ENCODE measurements around the gene KLK3.

Gene KLK3

DNA sequence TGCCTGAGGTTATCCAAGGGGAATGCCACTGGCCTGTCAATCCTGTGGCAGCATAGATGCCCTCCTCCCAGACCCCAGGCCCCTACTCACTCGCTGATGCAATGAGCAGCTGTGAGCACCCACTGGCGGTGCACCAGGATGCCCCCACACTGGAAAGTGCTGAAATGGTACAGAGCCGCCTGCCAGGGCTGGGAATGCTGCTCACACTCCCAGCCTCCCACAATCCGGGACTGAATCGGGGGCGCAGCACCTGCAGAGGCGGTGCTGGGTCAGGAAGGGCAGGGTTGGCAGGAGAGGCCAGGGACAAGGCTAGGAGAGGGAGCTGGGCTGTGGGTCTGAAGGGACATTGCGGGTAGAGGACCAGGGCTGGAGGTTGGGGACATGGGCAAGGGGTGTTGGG lies 33.1 kb upstream of the KLK3 start:
- WGBS, 2 donors (ENCODE audit: extremely low coverage in 2 of 2, insufficient read length in 2 of 2, insufficient replicate concordance in 1 of 2) = no CpG with 5 or more reads among the region's 8 CpGs
- no peaks in the 10 kb centered on the region for H3K36me3 ChIP-seq (replicated peaks in 1 of 2; ENCODE audit: control insufficient read depth in 2 of 2, insufficient read depth in 2 of 2, low read length in 2 of 2)

DNA sequence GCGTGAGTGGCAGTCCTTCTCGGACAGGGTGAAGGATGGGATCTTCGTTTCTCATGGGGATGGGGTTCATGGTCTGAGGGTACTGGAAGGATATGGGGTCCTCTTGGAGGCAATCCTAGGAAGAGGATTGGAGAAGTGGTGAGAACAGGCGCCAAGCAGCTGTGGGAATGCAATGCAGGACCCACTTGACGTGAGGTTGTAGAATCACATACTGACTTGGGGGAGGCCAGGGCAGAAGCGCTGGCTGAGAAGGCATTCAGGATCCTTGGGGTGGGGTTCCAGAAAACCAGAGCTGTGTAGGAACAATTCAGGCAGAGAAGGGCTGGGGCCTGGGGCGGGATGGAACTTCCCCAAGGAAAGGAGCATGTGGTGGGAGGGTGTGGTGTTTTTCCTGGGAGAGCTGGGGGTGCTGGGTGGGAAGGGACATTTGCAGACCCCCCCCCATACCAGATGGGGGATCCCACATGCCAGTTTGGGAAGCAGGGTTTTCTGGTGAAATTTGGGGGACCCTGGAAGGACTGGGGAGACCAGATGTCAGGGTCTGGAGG lies 32.0 kb upstream of the KLK3 start:
- Histone ChIP-seq H3K4me2 (ENCODE audit: insufficient read depth, low read length, poor library complexity, severe bottlenecking) (no peak overlapping the region), H3K4ac (ENCODE audit: low read length) (no peak overlapping the region), H3K27me3 (ENCODE audit: control insufficient read depth in 3 of 3, insufficient read depth in 3 of 3, low read depth in 1 of 3, low read length in 3 of 3) (peaks cover 10 to 68% (median 47%) of the 10 kb centered on the region in 3 experiments), H4K8ac (ENCODE audit: low read depth, low read length) (no peak overlapping the region), H3K79me1 (ENCODE audit: low read depth, low read length) (no peaks in the 10 kb centered on the region), H3K9ac (ENCODE audit: low read depth, low read length, poor library complexity) (no peak overlapping the region), H2BK15ac (ENCODE audit: low read length) (no peak overlapping the region), H3K9me3 (replicated peaks in 1 of 2; ENCODE audit: control insufficient read depth in 2 of 2, insufficient read depth in 1 of 2, low read depth in 1 of 2, low read length in 2 of 2) (peaks cover 0 to 6% of the 10 kb centered on the region in 2 donors), H2BK120ac (ENCODE audit: low read depth, low read length) (no peak overlapping the region), H3K14ac (ENCODE audit: low read length) (no peak overlapping the region), H4K91ac (ENCODE audit: low read depth, low read length, poor library complexity) (no peak overlapping the region), H3K4me3 (ENCODE audit: low read length in 2 of 2) (no peak overlapping the region), H2AFZ (ENCODE audit: low read length) (no peak overlapping the region), H2AK5ac (ENCODE audit: low read depth, low read length) (no peak overlapping the region), H3K36me3 (replicated peaks in 1 of 2; ENCODE audit: control insufficient read depth in 2 of 2, insufficient read depth in 2 of 2, low read length in 2 of 2) (no peaks in the 10 kb centered on the region), H3K23ac (ENCODE audit: low read depth, low read length, poor library complexity) (no peak overlapping the region), H2BK5ac (ENCODE audit: low read length) (no peak overlapping the region), H3K18ac (ENCODE audit: low read length) (no peak overlapping the region), H2BK12ac (ENCODE audit: low read length) (no peak overlapping the region), H3K4me1 (ENCODE audit: control insufficient read depth in 2 of 2, insufficient read depth in 1 of 2, low read depth in 1 of 2, low read length in 2 of 2) (peaks cover 0 to 3% of the 10 kb centered on the region in 2 donors), H3K27ac (replicated peaks; ENCODE audit: low read length) (no peak overlapping the region)
- no CpG with 5 or more reads among the region's 7 CpGs for WGBS, 2 donors (ENCODE audit: extremely low coverage in 2 of 2, insufficient read length in 2 of 2, insufficient replicate concordance in 1 of 2)
- DNase-seq (ENCODE audit: low spot score) = no peak

More for the DNA sequence above, 33.1 kb upstream of the KLK3 start:
- H3K4me1 ChIP-seq (ENCODE audit: control insufficient read depth in 2 of 2, insufficient read depth in 1 of 2, low read depth in 1 of 2, low read length in 2 of 2) = peaks cover 0 to 3% of the 10 kb centered on the region in 2 donors
- H3K79me1 ChIP-seq (ENCODE audit: low read depth, low read length) = no peaks in the 10 kb centered on the region
- no peak overlapping the region for H2BK12ac ChIP-seq (ENCODE audit: low read length)
- H2AK5ac ChIP-seq (ENCODE audit: low read depth, low read length) = peak overlapping the region; percentile 8
- H4K8ac ChIP-seq (ENCODE audit: low read depth, low read length) = no peak overlapping the region
- no peak overlapping the region for H2BK15ac ChIP-seq (ENCODE audit: low read length)
- no peak overlapping the region for H3K18ac ChIP-seq (ENCODE audit: low read length)
- peaks cover 10 to 79% (median 53%) of the 10 kb centered on the region in 3 experiments for H3K27me3 ChIP-seq (ENCODE audit: control insufficient read depth in 3 of 3, insufficient read depth in 3 of 3, low read depth in 1 of 3, low read length in 3 of 3)
- no peak overlapping the region for H2BK5ac ChIP-seq (ENCODE audit: low read length)
- no peak overlapping the region for H3K4me2 ChIP-seq (ENCODE audit: insufficient read depth, low read length, poor library complexity, severe bottlenecking)
- H2BK120ac ChIP-seq (ENCODE audit: low read depth, low read length) = no peak overlapping the region
- peak overlapping the region; percentile 54 for H3K9ac ChIP-seq (ENCODE audit: low read depth, low read length, poor library complexity)
- H3K14ac ChIP-seq (ENCODE audit: low read length) = no peak overlapping the region
- H3K4ac ChIP-seq (ENCODE audit: low read length) = no peak overlapping the region
- H2AFZ ChIP-seq (ENCODE audit: low read length) = no peak overlapping the region
- no peak for DNase-seq (ENCODE audit: low spot score)
- no peak overlapping the region for H3K23ac ChIP-seq (ENCODE audit: low read depth, low read length, poor library complexity)
- peaks cover 0 to 3% of the 10 kb centered on the region in 2 donors for H3K9me3 ChIP-seq (replicated peaks in 1 of 2; ENCODE audit: control insufficient read depth in 2 of 2, insufficient read depth in 1 of 2, low read depth in 1 of 2, low read length in 2 of 2)
- no peak overlapping the region for H3K27ac ChIP-seq (replicated peaks; ENCODE audit: low read length)
- no peak overlapping the region for H4K91ac ChIP-seq (ENCODE audit: low read depth, low read length, poor library complexity)
- no peak overlapping the region for H3K4me3 ChIP-seq (ENCODE audit: low read length in 2 of 2)

DNA sequence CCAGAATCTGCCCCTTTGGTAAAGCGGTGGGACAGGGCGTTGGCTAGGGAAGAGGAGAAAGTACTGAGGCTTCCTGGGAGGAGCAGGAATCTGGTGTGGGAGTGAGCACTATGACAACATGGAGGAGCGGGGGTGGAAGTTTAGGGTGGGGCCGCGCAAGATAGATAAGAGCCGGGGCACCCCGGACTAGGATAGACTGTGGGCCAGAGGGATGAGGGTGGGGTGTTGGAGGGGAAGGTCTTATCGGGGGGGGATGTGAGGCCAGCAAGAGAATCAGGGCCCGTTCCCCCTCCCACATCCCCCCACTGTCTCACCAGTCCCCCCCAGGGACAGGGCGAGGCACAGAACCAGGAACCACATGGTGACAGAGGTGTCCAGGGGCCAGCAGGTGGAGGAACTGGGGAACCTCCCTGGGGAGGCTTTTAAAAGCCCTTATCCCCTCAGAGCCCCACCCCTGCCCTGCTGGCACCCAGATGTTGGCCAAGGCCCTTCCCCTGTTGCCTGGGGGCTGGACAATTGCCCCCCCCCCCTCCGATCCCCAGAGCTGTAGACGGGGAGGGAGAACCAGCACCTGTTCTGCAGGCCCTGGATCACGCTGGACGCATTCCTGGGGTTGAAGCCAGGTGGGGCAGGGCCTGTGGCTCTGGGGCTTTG lies 31.2 kb upstream of the KLK3 start, which contains the start of gene KLK1:
Gene KLK1, minus strand, starts transcription at position 399 of the 654 bp plus-strand sequence. Its CDS starts 39 bp downstream, at position 360.
- H2AK5ac ChIP-seq (ENCODE audit: low read depth, low read length) = no peak within 1 kb of the TSS
- H3K27me3 ChIP-seq (ENCODE audit: control insufficient read depth in 3 of 3, insufficient read depth in 3 of 3, low read depth in 1 of 3, low read length in 3 of 3) = peaks cover 10 to 60% (median 42%) of the 10 kb centered on the region in 3 experiments
- H2AFZ ChIP-seq (ENCODE audit: low read length) = no peak within 1 kb of the TSS
- H2BK12ac ChIP-seq (ENCODE audit: low read length) = peak within 1 kb of the TSS; percentile 78
- no peak within 1 kb of the TSS for H3K27ac ChIP-seq (replicated peaks; ENCODE audit: low read length)
- H4K8ac ChIP-seq (ENCODE audit: low read depth, low read length) = no peak within 1 kb of the TSS
- no peaks in the 10 kb centered on the region for H3K79me1 ChIP-seq (ENCODE audit: low read depth, low read length)
- no peak within 1 kb of the TSS for H3K4me3 ChIP-seq (ENCODE audit: low read length in 2 of 2)
- H4K91ac ChIP-seq (ENCODE audit: low read depth, low read length, poor library complexity) = no peak within 1 kb of the TSS
- H3K4me1 ChIP-seq (ENCODE audit: control insufficient read depth in 2 of 2, insufficient read depth in 1 of 2, low read depth in 1 of 2, low read length in 2 of 2) = peaks cover 0 to 3% of the 10 kb centered on the region in 2 donors
- peaks cover 0 to 6% of the 10 kb centered on the region in 2 donors for H3K9me3 ChIP-seq (replicated peaks in 1 of 2; ENCODE audit: control insufficient read depth in 2 of 2, insufficient read depth in 1 of 2, low read depth in 1 of 2, low read length in 2 of 2)
- H3K9ac ChIP-seq (ENCODE audit: low read depth, low read length, poor library complexity) = no peak within 1 kb of the TSS
- no peak within 1 kb of the TSS for H2BK5ac ChIP-seq (ENCODE audit: low read length)
- DNase-seq (ENCODE audit: low spot score) = no peak
- H2BK15ac ChIP-seq (ENCODE audit: low read length) = no peak within 1 kb of the TSS
- H3K36me3 ChIP-seq (replicated peaks in 1 of 2; ENCODE audit: control insufficient read depth in 2 of 2, insufficient read depth in 2 of 2, low read length in 2 of 2) = no peaks in the 10 kb centered on the region
- H3K4ac ChIP-seq (ENCODE audit: low read length) = no peak within 1 kb of the TSS
- no peak within 1 kb of the TSS for H3K4me2 ChIP-seq (ENCODE audit: insufficient read depth, low read length, poor library complexity, severe bottlenecking)
- peak within 1 kb of the TSS; percentile 40 for H3K18ac ChIP-seq (ENCODE audit: low read length)
- H2BK120ac ChIP-seq (ENCODE audit: low read depth, low read length) = no peak within 1 kb of the TSS
- no peak within 1 kb of the TSS for H3K23ac ChIP-seq (ENCODE audit: low read depth, low read length, poor library complexity)
- no peak within 1 kb of the TSS for H3K14ac ChIP-seq (ENCODE audit: low read length)
- WGBS, 2 donors (ENCODE audit: extremely low coverage in 2 of 2, insufficient read length in 2 of 2, insufficient replicate concordance in 1 of 2) = no CpG with 5 or more reads among the region's 14 CpGs

DNA sequence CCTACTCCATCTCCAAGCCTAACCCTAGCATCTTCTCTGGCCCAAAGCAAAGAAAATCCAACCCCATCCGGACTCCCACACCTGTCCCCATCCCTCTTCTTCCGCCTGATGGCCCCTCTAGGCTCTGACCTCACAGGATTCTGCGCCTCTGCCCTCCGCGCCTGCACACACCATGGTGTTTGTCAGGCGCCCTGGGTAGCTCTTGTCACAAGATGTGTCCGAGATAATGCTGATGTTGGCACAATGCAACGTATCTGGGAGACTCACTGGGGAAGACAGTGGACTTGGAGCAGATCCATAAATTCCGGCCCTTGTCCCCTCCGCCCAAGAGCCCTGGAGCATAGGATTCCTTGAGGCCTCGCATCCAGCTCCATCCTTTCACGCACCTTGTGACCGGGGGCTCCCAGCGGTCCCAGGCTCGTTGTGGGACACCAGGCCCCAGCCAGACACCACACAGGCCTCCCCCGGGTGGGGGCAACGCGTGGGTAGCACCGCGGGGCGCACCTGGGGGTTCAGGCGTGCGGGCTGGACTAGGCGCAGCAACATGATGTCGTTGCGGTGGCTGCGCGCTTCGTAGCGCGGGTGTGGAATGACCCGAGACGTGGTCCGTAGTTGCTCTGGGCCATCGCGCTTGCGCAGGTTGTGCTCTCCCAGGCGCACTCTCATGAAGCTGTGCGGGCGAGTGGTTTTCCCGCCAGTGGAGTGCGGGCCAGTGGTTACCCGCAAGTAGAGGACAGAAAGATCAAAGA lies 28.0 kb upstream of the KLK3 start:
- no peak overlapping the region for H3K4me2 ChIP-seq (ENCODE audit: insufficient read depth, low read length, poor library complexity, severe bottlenecking)
- H3K9me3 ChIP-seq (replicated peaks in 1 of 2; ENCODE audit: control insufficient read depth in 2 of 2, insufficient read depth in 1 of 2, low read depth in 1 of 2, low read length in 2 of 2) = peaks cover 0 to 6% of the 10 kb centered on the region in 2 donors
- no peak for DNase-seq (ENCODE audit: low spot score)
- no peak overlapping the region for H2AFZ ChIP-seq (ENCODE audit: low read length)
- no peak overlapping the region for H2BK12ac ChIP-seq (ENCODE audit: low read length)
- H3K9ac ChIP-seq (ENCODE audit: low read depth, low read length, poor library complexity) = no peak overlapping the region
- no peaks in the 10 kb centered on the region for H3K36me3 ChIP-seq (replicated peaks in 1 of 2; ENCODE audit: control insufficient read depth in 2 of 2, insufficient read depth in 2 of 2, low read length in 2 of 2)
- H3K18ac ChIP-seq (ENCODE audit: low read length) = peak overlapping the region; percentile 35
- H2BK120ac ChIP-seq (ENCODE audit: low read depth, low read length) = no peak overlapping the region
- no peak overlapping the region for H4K91ac ChIP-seq (ENCODE audit: low read depth, low read length, poor library complexity)
- peaks cover 0 to 3% of the 10 kb centered on the region in 2 donors for H3K4me1 ChIP-seq (ENCODE audit: control insufficient read depth in 2 of 2, insufficient read depth in 1 of 2, low read depth in 1 of 2, low read length in 2 of 2)
- H4K8ac ChIP-seq (ENCODE audit: low read depth, low read length) = no peak overlapping the region
- H2AK5ac ChIP-seq (ENCODE audit: low read depth, low read length) = peak overlapping the region; percentile 40
- H3K4me3 ChIP-seq (ENCODE audit: low read length in 2 of 2) = no peak overlapping the region
- H3K4ac ChIP-seq (ENCODE audit: low read length) = no peak overlapping the region
- H2BK15ac ChIP-seq (ENCODE audit: low read length) = no peak overlapping the region
- H3K23ac ChIP-seq (ENCODE audit: low read depth, low read length, poor library complexity) = peak overlapping the region; percentile 46
- H3K27ac ChIP-seq (replicated peaks; ENCODE audit: low read length) = no peak overlapping the region
- H2BK5ac ChIP-seq (ENCODE audit: low read length) = no peak overlapping the region
- no CpG with 5 or more reads among the region's 43 CpGs for WGBS, 2 donors (ENCODE audit: extremely low coverage in 2 of 2, insufficient read length in 2 of 2, insufficient replicate concordance in 1 of 2)
- no peaks in the 10 kb centered on the region for H3K79me1 ChIP-seq (ENCODE audit: low read depth, low read length)
- H3K14ac ChIP-seq (ENCODE audit: low read length) = peak overlapping the region; percentile 63
- peaks cover 0 to 36% (median 13%) of the 10 kb centered on the region in 3 experiments for H3K27me3 ChIP-seq (ENCODE audit: control insufficient read depth in 3 of 3, insufficient read depth in 3 of 3, low read depth in 1 of 3, low read length in 3 of 3)
